Stomach (tissue), 4 donors: ENCODE results near the gene CCDC157.

ENCODE experiments used
- CTCF ChIP-seq, 7 experiments: fragments of 450-650 bp in 4 of 7; fragments of 200-600 bp in 3 of 7; sonication (generic) in 3 of 7; IDR thresholded peaks; one replicate each; pipeline ENCODE4 v1.5.1; 2016 to 2019; ENCODE audit warnings: antibody characterized with exemption in 7 of 7, control low read depth in 2 of 7, mild to moderate bottlenecking in 1 of 7
- POLR2AphosphoS5 ChIP-seq, 3 donors: sonication (generic); formaldehyde crosslinking; IDR thresholded peaks; one replicate each; pipeline ENCODE4 v1.6.1; 2016; ENCODE audit warnings: antibody characterized with exemption in 3 of 3

GRCh38 chr22:30348404-30348803, 8.4 kb upstream of the CCDC157 start:
- TF ChIP-seq CTCF (IDR thresholded peaks at IDR 0.05) (no peak), POLR2AphosphoS5 (IDR thresholded peaks at IDR 0.05) (no peak)
